GM21526 (cell line): Measurements from ENCODE around the gene ADGRD1.

Source experiments
- ATAC-seq: cut with Tn5 transposase; IDR thresholded peaks from one replicate; pipeline ENCODE4 v1.9.1; 2021; ENCODE audit warnings: moderate library complexity; ENCODE audit not compliant: unreplicated experiment, low FRiP score

Gene ADGRD1

GRCh38 chr12:131051155-131051473 is 97.4 kb downstream of the ADGRD1 start:
- no peak for ATAC-seq

DNA sequence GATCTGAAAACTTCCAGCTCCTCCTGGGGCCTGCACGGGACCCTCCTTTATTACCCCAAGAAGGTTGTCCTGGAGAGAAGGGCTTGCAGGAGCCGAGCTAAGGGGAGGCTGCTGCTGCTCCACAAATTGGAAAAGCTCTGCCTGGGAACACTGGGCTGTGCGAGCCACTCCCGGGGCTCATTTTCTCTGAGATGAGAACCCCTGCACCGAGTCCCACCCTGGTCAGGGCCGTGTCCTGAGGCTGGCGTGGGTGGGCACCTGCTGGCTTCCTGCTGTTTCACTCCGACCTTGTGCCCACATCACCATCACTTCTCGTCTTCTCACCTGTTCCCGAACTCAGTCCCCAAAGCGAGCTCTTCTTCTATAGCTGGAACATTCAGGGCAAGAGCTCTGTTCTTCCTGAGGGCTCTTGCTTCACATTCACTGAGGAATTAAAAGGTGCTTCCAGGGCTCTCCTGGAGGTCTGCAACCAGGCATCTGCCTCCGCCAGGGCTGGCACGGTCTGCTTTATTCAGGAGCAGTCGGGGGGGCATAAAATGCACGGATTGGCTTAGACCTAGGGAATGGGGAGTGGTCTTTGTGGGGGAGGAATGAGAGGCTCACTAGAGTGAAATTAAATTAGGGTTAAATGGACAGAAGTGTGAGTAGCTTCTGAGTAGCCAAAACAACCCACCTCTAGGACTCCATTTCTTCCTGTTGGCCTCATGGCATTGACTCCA is 98.5 kb downstream of the ADGRD1 start:
- ATAC-seq = no peak

DNA sequence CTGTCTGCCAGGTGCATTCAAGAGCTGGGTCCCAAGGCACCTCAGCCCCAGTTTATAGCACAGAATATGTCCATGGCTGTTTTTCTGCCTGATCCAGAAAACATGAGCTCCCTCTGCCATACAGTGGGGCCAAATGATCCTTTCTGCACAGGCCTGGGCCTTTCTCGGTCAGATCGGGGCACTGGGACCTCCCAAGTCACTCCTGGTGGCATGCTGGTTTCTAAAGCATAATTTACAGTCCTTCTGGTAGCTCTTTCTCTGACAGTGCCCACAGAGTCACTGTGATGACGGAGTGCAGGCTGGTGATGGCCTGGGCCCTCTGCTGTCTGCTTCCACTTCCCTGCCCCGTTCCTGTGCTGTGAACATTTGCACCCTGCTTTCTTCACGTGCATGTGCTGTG is 99.2 kb downstream of the ADGRD1 start:
- ATAC-seq = no peak

- ATAC-seq = no peak
These were observed 99.9 kb downstream of the ADGRD1 start for GRCh38 chr12:131053567-131053966.

DNA sequence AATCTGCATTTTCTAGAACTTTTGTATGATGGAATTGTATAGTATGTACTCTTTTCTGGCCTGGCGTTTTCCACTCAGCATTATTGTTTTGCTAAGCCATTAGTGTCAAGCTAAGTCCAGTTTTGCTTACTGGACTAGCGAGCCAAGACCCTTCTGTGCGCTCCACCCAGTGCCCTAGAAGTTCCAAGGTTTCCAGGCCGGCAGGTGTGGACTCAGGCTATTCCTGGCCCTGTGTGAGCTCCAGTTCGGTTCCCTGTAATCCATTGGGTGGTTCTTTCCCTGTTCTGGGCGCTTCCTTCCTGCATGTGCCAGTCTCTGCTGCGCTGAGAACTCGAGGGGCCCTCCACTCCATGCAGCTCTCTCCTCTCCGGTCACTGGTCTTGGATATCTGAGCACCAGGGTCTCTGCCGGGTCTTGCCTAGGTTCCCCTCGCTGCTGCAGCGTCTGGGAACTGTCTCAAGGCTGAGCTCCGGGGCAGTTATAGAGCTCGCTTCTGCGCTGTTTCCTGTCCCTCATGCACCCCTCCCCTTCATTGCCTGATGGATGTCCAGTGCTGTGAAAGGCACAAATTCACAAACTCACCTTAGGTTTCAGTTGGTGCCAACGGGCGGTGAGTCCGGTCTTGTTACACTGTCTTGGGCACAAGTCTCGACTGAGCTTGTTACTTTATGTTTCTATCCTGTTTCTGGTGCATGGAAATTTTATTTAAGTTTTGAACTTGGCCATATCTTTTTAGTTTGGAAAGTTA is 100.8 kb downstream of the ADGRD1 start:
- no peak for ATAC-seq

GRCh38 chr12:131055093-131055465 is 101.4 kb downstream of the ADGRD1 start:
- no peak for ATAC-seq

GRCh38 chr12:131055596-131056233 is 102.0 kb downstream of the ADGRD1 start:
- ATAC-seq = no peak

DNA sequence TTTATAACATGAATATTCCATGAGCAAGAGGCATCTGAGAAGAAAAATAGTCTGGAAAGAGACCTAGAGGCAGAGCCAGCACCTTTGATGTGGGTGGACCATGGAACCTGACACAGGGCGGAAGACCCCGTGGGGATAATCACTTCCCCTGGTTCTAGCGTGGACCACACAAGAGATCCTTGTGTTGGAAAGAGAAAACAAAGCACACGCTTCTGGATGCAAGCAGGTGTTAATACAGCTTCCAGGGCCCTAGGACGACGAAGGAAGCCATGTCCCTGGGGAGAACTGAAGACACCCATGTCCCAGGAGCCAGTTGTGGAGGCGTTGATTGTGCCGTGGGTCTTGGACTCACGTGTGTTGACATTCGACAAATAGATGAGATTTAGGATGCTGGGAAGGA is 102.9 kb downstream of the ADGRD1 start:
- ATAC-seq = no peak

GRCh38 chr12:131057211-131057721 is 103.6 kb downstream of the ADGRD1 start:
- ATAC-seq = no peak

DNA sequence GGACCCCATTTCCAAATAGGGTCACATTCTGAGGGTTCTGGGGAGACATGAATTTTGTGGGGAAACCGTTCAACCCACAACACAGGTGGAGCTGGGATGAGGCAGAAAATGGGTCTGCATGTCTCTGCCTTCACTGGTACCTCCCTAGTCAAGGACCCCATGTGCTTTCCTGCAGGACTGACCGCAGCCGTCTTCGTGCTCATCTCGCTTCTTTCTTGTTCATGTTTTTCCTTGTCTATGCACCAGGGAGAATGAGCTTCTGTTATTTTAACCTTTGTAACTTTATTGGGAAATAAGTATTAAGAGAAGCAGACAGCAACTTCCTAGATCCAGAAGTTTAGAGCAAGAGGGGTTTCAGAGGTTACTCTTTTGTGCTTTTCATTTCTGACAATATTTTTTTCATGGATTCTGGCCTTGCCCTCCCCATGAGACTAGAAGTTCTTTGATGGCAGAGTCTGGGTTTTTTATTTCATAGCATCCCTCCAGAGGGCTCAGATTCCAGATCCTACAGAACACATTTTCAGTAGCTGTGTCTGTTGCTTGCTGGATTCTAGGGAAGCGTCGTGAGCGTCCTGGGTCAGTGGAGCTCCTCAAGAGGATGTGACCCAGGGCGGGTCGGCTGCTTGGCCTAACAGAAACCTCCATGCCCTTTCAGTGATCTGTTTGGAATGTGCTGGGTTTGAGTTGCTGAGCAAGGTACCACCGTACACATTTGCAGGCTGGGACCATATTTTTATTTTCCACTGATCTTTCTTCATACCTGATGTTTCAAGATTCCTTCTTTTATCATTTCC is 104.2 kb downstream of the ADGRD1 start:
- ATAC-seq = no peak

DNA sequence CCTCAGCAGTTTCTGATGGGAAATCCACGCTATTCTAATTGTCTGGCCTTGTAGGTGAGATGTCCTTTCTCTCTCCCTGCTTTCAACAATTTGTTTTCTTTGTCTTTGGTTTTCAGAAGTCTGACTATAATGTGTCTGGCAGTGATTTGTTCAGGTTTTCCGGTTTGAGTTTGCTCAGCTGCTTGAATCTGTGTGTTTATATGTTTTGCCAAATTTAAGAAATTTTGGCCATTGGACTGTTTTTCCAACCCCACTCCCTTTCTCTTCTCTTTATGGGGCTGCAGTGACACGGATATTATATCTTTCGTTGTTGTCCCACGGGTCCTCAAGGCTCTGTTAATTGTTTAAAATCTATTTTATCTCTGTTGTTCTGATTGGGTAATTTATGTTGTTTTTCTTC is 105.0 kb downstream of the ADGRD1 start:
- ATAC-seq = no peak

- ATAC-seq = no peak
These were observed 106.5 kb downstream of the ADGRD1 start for GRCh38 chr12:131060011-131060703.

- no peak for ATAC-seq
These were observed 107.5 kb downstream of the ADGRD1 start for GRCh38 chr12:131061041-131061806.

DNA sequence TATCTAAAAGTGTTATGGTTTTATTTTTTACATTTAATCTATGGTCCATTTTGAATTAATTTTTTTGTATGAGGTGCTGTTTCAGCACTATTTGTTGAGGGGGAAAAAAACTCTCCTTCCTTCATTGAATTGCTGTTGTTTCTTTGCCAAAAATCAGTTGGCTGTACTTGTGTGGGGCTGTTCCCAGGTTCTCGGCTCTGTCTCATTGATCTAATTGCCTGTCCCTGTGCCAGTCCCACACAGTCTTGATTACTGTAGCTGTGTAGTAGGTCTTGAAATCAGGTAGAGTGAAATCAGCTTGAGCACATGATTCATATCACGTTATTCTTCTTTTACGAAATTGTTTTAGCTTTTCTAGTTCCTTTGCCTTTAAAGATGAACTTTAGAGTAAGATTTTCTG is 109.7 kb downstream of the ADGRD1 start:
- no peak for ATAC-seq

DNA sequence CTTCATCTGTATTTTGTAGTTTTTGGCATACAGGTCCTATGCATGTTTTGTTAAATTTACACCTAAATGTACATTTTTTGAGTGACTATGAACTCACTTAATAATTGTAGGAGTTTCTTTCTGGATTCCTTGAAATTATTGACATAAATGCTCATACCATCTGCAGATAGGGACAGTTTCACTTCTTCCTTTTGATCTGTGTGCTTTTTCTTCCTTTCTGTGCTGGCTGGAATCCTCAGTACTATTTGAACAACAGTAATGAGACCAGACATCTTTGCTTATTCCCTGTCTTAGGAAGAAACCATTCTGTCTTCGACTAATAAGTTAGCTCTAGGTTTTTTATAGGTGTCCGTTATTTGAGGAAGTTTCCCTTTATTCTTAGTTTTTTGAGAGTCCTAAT is 110.3 kb downstream of the ADGRD1 start:
- ATAC-seq = no peak

DNA sequence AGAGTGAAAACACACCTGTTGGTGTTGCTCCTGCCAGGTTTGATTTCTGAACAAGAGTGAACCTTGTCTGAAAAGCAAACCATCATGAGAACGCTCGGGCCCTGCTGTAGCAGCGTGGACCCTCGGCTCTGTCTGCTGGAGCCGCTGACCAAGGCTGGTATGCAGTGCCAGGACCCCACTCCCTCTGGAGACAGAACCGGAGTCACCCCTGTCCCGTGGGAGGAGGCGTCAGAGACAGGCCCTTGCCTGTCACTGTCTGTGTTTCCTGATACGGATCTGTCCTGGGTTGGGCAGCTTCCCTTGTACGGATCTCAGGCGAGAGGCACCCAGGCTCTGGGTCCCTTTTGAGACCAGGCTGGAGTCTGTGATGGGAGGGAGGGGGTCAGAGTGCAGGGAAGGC is 111.6 kb downstream of the ADGRD1 start:
- no peak for ATAC-seq

DNA sequence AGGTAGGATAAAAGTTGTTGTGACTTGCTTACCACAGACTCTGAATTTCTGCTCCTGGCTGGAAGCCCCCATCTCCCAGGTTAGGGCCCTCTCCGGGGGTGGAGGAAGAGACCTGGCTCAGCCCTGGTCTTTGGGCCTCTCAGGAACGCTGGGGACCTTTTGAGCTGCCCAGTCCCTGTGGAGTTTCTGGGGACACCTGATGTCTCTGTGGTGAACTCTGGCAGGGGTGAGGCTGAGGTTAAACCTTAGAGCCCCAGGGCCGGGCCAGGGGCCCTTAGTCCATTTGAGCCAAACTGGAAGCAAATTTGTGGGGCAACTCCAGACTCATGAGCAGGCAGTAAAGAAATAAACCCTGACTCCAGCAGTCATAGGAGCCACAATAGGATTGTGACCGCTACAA is 112.1 kb downstream of the ADGRD1 start:
- ATAC-seq = no peak

GRCh38 chr12:131066207-131066885 is 112.6 kb downstream of the ADGRD1 start:
- no peak for ATAC-seq

- no peak for ATAC-seq
These were observed 113.3 kb downstream of the ADGRD1 start for GRCh38 chr12:131066886-131067490.
